ENCODE data around the gene COLEC11. TPM values are rescaled to one million over a fixed set of nuclear protein-coding genes. Genes with fewer than 3 reads are reported as not detected.

Gene COLEC11
- polyA plus RNA-seq, 1 donor (not counting 4 experiments of a cell fraction or from before 2014, with no cell fraction given) = not detected

DNA sequence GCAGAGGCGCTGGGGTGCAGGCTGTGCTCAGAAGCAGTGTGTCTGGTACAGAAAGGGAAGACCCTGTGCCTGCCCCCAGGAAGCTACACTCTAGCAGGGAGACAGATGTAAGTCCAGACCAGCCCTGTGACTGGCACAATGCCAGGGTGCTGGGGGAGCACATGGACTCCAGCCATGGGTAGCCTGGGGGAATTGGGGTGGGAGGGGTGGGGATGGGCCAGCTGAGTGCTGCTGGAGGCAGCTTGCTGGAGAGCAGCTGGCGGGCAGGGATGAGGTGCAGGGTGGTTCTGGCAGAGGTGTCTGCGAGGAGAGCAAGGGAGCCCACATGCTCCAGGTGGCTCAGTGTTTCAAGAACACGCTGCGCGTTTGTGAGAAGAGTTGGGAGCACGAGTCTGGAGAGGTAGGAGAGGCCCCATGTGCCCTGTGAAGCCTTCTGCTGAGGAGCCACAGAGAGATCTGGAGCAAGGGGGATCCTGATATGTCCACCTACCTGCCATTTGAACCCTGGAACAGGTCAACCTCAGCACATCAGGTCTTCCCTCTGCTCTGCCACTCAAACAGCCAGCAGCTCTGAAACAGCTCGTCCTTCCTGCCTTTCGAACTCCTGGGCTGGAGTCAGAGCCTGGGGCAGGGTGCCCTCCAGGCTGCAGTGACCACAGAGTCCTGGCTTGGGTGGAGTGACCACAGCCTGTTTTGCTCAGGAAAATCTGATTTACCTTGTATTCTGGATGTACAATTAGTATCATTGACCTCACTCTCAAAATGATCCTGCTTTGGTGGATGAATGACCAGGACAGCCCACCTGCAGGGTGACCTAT is 78.2 kb downstream of the COLEC11 start:
- H3K79me2 ChIP-seq (ENCODE audit: control insufficient read depth, insufficient read depth, low read length) = no peaks in the 10 kb centered on the region
- no peaks in the 10 kb centered on the region for H3K36me3 ChIP-seq (ENCODE audit: control insufficient read depth in 2 of 2, extremely low read depth in 1 of 2, insufficient read depth in 2 of 2, low read length in 2 of 2)
- H3K4me1 ChIP-seq (ENCODE audit: control insufficient read depth, extremely low read depth, insufficient read depth, low read length) = no peaks in the 10 kb centered on the region
- FAIRE-seq = no peak
- no peak overlapping the region for H3K4me3 ChIP-seq (ENCODE audit: control insufficient read depth in 2 of 3, extremely low read depth in 1 of 3, insufficient read depth in 2 of 3, low read depth in 1 of 3, low read length in 3 of 3)
- DNase-seq (ENCODE audit: low read depth, low spot score) = no peak
- H3K27me3 ChIP-seq (ENCODE audit: control insufficient read depth, extremely low read depth, insufficient read depth, low read length) = no peaks in the 10 kb centered on the region
- H3K27ac ChIP-seq (ENCODE audit: control insufficient read depth, insufficient read depth, low read length) = no peak overlapping the region
- dilution Hi-C loops (cut with MboI; ENCODE audit: extremely low pct_ligation_motif_present, low sequenced_read_pairs) = no loop called here
- no peaks in the 10 kb centered on the region for H4K20me1 ChIP-seq (ENCODE audit: control insufficient read depth, extremely low read depth, insufficient read depth, low read length)
- H3K9me3 ChIP-seq (ENCODE audit: control insufficient read depth, low read depth, low read length) = no peaks in the 10 kb centered on the region
- H3K9ac ChIP-seq (ENCODE audit: control insufficient read depth, extremely low read depth, insufficient read depth, low read length) = no peak overlapping the region
- no peak overlapping the region for H3K4me2 ChIP-seq (ENCODE audit: control insufficient read depth, extremely low read depth, insufficient read depth, low read depth, low read length)
- no peak overlapping the region for H2AFZ ChIP-seq (ENCODE audit: control insufficient read depth, low read length)
- H3K9me1 ChIP-seq (ENCODE audit: control insufficient read depth, extremely low read depth, insufficient read depth, low read length) = no peaks in the 10 kb centered on the region
- TF ChIP-seq CTCF (optimal IDR thresholded peaks at IDR 0.05 in 1 of 3, IDR thresholded peaks at IDR 0.05 in 1 of 3, conservative IDR thresholded peaks at IDR 0.05 in 1 of 3; ENCODE audit: extremely low read depth in 1 of 3, insufficient read depth in 2 of 3, low read length in 3 of 3) (no peak), EZH2 (IDR thresholded peaks at IDR 0.05; ENCODE audit: low read length) (no peak)

DNA sequence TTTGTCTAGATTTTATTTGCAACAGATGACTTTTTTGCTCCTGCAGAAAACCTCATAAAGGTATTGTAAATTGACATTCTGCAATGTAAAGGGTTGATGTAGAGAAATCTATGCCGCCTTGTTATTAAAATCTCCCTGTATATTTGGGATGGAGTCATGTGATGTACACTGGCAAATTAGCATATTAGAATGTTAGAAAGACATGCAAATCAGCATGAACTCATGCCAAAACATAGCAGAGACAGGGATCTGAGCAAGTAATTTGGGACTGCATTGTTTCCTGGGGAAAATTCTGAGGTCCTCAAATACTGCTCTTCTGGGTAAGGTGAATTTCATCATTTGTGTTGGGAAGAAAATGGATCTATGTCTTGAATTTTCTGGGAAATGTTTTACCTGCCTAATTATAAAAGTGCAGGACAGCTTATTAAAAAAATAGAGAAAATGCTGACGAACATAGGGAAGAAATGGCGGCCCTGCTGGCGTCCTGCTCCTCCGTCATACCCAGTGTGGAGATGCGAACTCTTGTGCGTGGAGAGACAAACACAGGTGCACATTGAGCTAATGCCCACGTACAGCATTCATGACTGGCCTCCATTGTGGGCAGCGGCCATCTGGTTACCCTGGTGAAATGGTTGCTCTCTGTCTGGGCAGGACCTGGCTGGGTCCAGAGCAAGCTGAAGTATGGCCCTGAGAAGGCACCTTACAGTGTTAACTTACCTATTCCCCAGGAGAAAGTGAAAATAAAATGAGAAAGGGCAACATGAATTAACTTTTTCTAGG is 79.3 kb downstream of the COLEC11 start:
- DNase-seq (ENCODE audit: low read depth, low spot score) (no peak), FAIRE-seq (no peak)
- H3K4me1 ChIP-seq (ENCODE audit: control insufficient read depth, extremely low read depth, insufficient read depth, low read length) = no peaks in the 10 kb centered on the region
- no peaks in the 10 kb centered on the region for H3K36me3 ChIP-seq (ENCODE audit: control insufficient read depth in 2 of 2, extremely low read depth in 1 of 2, insufficient read depth in 2 of 2, low read length in 2 of 2)
- no peak overlapping the region for H3K4me3 ChIP-seq (ENCODE audit: control insufficient read depth in 2 of 3, extremely low read depth in 1 of 3, insufficient read depth in 2 of 3, low read depth in 1 of 3, low read length in 3 of 3)
- no peaks in the 10 kb centered on the region for H3K27me3 ChIP-seq (ENCODE audit: control insufficient read depth, extremely low read depth, insufficient read depth, low read length)
- no peak overlapping the region for H3K9ac ChIP-seq (ENCODE audit: control insufficient read depth, extremely low read depth, insufficient read depth, low read length)
- H3K27ac ChIP-seq (ENCODE audit: control insufficient read depth, insufficient read depth, low read length) = no peak overlapping the region
- H3K9me1 ChIP-seq (ENCODE audit: control insufficient read depth, extremely low read depth, insufficient read depth, low read length) = no peaks in the 10 kb centered on the region
- no peak overlapping the region for H3K4me2 ChIP-seq (ENCODE audit: control insufficient read depth, extremely low read depth, insufficient read depth, low read depth, low read length)
- dilution Hi-C loops (cut with MboI; ENCODE audit: extremely low pct_ligation_motif_present, low sequenced_read_pairs) = no loop called here
- no peaks in the 10 kb centered on the region for H4K20me1 ChIP-seq (ENCODE audit: control insufficient read depth, extremely low read depth, insufficient read depth, low read length)
- TF ChIP-seq CTCF (optimal IDR thresholded peaks at IDR 0.05 in 1 of 3, IDR thresholded peaks at IDR 0.05 in 1 of 3, conservative IDR thresholded peaks at IDR 0.05 in 1 of 3; ENCODE audit: extremely low read depth in 1 of 3, insufficient read depth in 2 of 3, low read length in 3 of 3) = no peak
- no peak for TF ChIP-seq EZH2 (IDR thresholded peaks at IDR 0.05; ENCODE audit: low read length)
- H3K79me2 ChIP-seq (ENCODE audit: control insufficient read depth, insufficient read depth, low read length) = no peaks in the 10 kb centered on the region
- H3K9me3 ChIP-seq (ENCODE audit: control insufficient read depth, low read depth, low read length) = no peaks in the 10 kb centered on the region
- H2AFZ ChIP-seq (ENCODE audit: control insufficient read depth, low read length) = no peak overlapping the region

All from keratinocyte (primary cell).